Measurements from ENCODE around the gene SLC27A6. TPM values are rescaled to one million over a fixed set of nuclear protein-coding genes. Genes with fewer than 3 reads are reported as not detected.

The SLC27A6 gene
- total RNA-seq, 1 experiment from 2014 or later, result 7.9 TPM

DNA sequence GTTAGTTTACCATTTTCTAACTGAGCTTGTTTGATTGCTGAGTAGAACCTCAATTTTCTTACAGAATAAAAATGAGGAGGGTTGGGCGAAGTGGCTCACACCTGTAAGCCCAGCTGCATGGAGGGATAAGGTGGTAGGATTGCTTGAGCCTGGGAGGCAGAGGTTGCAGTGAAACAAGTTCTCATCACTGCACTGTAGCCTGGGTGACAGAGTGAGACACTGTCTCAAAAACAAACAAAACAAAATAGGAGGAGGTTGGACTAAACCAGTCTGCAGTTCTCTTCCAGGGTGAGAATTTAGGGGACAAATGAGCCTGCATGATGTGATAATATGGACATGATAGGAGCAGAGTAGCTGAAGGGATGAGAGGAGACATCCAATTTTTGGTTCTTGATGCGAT, 57.3 kb downstream of the SLC27A6 start:
- Histone ChIP-seq H3K36me3 (ENCODE audit: control insufficient read depth in 1 of 2, insufficient read depth in 2 of 2, low read length in 2 of 2) (no peaks in the 10 kb centered on the region), H3K4me3 (replicated peaks in 1 of 2; ENCODE audit: low read depth in 1 of 2, low read length in 2 of 2) (no peak overlapping the region), H3K27ac (ENCODE audit: low read depth, low read length) (no peak overlapping the region), H3K27me3 (ENCODE audit: insufficient read depth, low read length) (no peaks in the 10 kb centered on the region), H3K4me2 (ENCODE audit: low read length) (no peak overlapping the region), H3K9ac (ENCODE audit: low read length) (no peak overlapping the region), H2AFZ (ENCODE audit: low read depth, low read length, poor library complexity, severe bottlenecking) (no peak overlapping the region), H3K9me3 (ENCODE audit: control insufficient read depth in 1 of 2, insufficient read depth in 1 of 2, low read depth in 1 of 2, low read length in 2 of 2) (no peaks in the 10 kb centered on the region), H3K4me1 (ENCODE audit: control insufficient read depth in 1 of 2, insufficient read depth in 2 of 2, low read length in 2 of 2) (no peaks in the 10 kb centered on the region), H3K9me2 (ENCODE audit: insufficient read depth) (no peaks in the 10 kb centered on the region), H3K79me2 (ENCODE audit: insufficient read depth, low read length) (no peaks in the 10 kb centered on the region), H4K20me1 (ENCODE audit: insufficient read depth) (no peaks in the 10 kb centered on the region)
- no TSS peak for BruUV-seq (replicated peaks)
- RAD21 ChIA-PET (ENCODE audit: low non-redundant PET in 1 of 2, low total read pairs in 2 of 2, uncharacterized antibody in 2 of 2, unreplicated experiment in 2 of 2), result no interaction called here
- ATAC-seq (no peak), DNase-seq (ENCODE audit: low read depth, low spot score) (no peak)
- POLR2A ChIA-PET, result no interaction called here
- intact Hi-C loops (cut with micrococcal nuclease), result no loop called here
- TF ChIP-seq ZFX (IDR thresholded peaks at IDR 0.05) (no peak), SIN3A (IDR thresholded peaks at IDR 0.05; ENCODE audit: low read depth) (no peak), CEBPB (IDR thresholded peaks at IDR 0.05; ENCODE audit: low read depth) (no peak)
- CTCF ChIA-PET, result no interaction called here

DNA sequence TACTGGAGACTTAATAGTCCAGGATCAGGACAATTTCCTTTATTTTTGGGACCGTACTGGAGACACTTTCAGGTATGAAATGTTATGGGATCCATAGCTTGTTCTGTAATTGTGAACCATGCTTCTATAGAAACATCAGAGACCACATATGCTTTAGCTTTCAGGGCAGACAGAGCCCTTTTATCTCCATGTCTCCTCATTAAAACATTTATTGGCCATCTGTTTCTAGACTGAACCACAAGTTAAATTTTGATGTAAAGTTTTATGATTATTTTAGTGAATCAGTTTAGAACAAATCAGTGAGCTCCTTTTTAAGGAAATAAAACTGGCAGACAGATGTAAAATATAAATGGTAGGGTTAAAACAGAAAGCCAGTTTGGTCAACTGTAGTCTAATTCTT, 62.0 kb downstream of the SLC27A6 start:
- Histone ChIP-seq H3K4me2 (ENCODE audit: low read length) (no peak overlapping the region), H3K9me2 (ENCODE audit: insufficient read depth) (no peaks in the 10 kb centered on the region), H3K4me1 (ENCODE audit: control insufficient read depth in 1 of 2, insufficient read depth in 2 of 2, low read length in 2 of 2) (no peaks in the 10 kb centered on the region), H3K4me3 (replicated peaks in 1 of 2; ENCODE audit: low read depth in 1 of 2, low read length in 2 of 2) (no peak overlapping the region), H3K9ac (ENCODE audit: low read length) (no peak overlapping the region), H3K79me2 (ENCODE audit: insufficient read depth, low read length) (no peaks in the 10 kb centered on the region), H3K36me3 (ENCODE audit: control insufficient read depth in 1 of 2, insufficient read depth in 2 of 2, low read length in 2 of 2) (no peaks in the 10 kb centered on the region), H3K27me3 (ENCODE audit: insufficient read depth, low read length) (no peaks in the 10 kb centered on the region), H4K20me1 (ENCODE audit: insufficient read depth) (no peaks in the 10 kb centered on the region), H3K27ac (ENCODE audit: low read depth, low read length) (no peak overlapping the region), H2AFZ (ENCODE audit: low read depth, low read length, poor library complexity, severe bottlenecking) (no peak overlapping the region), H3K9me3 (ENCODE audit: control insufficient read depth in 1 of 2, insufficient read depth in 1 of 2, low read depth in 1 of 2, low read length in 2 of 2) (no peaks in the 10 kb centered on the region)
- ChIA-PET RAD21 (ENCODE audit: low non-redundant PET in 1 of 2, low total read pairs in 2 of 2, uncharacterized antibody in 2 of 2, unreplicated experiment in 2 of 2) (no interaction called here), CTCF (no interaction called here), POLR2A (no interaction called here)
- intact Hi-C loops (cut with micrococcal nuclease), result no loop called here
- TF ChIP-seq, protein P1, sequence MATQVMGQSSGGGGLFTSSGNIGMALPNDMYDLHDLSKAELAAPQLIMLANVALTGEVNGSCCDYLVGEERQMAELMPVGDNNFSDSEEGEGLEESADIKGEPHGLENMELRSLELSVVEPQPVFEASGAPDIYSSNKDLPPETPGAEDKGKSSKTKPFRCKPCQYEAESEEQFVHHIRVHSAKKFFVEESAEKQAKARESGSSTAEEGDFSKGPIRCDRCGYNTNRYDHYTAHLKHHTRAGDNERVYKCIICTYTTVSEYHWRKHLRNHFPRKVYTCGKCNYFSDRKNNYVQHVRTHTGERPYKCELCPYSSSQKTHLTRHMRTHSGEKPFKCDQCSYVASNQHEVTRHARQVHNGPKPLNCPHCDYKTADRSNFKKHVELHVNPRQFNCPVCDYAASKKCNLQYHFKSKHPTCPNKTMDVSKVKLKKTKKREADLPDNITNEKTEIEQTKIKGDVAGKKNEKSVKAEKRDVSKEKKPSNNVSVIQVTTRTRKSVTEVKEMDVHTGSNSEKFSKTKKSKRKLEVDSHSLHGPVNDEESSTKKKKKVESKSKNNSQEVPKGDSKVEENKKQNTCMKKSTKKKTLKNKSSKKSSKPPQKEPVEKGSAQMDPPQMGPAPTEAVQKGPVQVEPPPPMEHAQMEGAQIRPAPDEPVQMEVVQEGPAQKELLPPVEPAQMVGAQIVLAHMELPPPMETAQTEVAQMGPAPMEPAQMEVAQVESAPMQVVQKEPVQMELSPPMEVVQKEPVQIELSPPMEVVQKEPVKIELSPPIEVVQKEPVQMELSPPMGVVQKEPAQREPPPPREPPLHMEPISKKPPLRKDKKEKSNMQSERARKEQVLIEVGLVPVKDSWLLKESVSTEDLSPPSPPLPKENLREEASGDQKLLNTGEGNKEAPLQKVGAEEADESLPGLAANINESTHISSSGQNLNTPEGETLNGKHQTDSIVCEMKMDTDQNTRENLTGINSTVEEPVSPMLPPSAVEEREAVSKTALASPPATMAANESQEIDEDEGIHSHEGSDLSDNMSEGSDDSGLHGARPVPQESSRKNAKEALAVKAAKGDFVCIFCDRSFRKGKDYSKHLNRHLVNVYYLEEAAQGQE (IDR thresholded peaks at IDR 0.05; ENCODE audit: low read depth), result no peak
- TF ChIP-seq ZNF274 (IDR thresholded peaks at IDR 0.05; ENCODE audit: low read depth, low read length) (no peak), SP1 (IDR thresholded peaks at IDR 0.05; ENCODE audit: low read depth) (no peak), SRF (IDR thresholded peaks at IDR 0.05; ENCODE audit: low read depth) (no peak), EZH2phosphoT487 (IDR thresholded peaks at IDR 0.05; ENCODE audit: borderline replicate concordance) (no peak), CEBPB (IDR thresholded peaks at IDR 0.05; ENCODE audit: low read depth) (no peak), RAD21 (IDR thresholded peaks at IDR 0.05; ENCODE audit: low read depth) (no peak), TCF7L2 (IDR thresholded peaks at IDR 0.05; ENCODE audit: borderline replicate concordance, extremely low read depth, insufficient read depth, insufficient read length) (no peak), EGR1 (IDR thresholded peaks at IDR 0.05; ENCODE audit: low read depth) (no peak), ELF1 (IDR thresholded peaks at IDR 0.05; ENCODE audit: borderline replicate concordance, low read depth) (no peak)
- TF ChIP-seq, protein P2, sequence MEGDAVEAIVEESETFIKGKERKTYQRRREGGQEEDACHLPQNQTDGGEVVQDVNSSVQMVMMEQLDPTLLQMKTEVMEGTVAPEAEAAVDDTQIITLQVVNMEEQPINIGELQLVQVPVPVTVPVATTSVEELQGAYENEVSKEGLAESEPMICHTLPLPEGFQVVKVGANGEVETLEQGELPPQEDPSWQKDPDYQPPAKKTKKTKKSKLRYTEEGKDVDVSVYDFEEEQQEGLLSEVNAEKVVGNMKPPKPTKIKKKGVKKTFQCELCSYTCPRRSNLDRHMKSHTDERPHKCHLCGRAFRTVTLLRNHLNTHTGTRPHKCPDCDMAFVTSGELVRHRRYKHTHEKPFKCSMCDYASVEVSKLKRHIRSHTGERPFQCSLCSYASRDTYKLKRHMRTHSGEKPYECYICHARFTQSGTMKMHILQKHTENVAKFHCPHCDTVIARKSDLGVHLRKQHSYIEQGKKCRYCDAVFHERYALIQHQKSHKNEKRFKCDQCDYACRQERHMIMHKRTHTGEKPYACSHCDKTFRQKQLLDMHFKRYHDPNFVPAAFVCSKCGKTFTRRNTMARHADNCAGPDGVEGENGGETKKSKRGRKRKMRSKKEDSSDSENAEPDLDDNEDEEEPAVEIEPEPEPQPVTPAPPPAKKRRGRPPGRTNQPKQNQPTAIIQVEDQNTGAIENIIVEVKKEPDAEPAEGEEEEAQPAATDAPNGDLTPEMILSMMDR (IDR thresholded peaks at IDR 0.05 in 2 of 3, conservative IDR thresholded peaks at IDR 0.05 in 1 of 3; ENCODE audit: borderline replicate concordance in 1 of 3, insufficient read depth in 1 of 3, low read depth in 2 of 3, low read length in 2 of 3), result no peak
- TF ChIP-seq, protein P3, sequence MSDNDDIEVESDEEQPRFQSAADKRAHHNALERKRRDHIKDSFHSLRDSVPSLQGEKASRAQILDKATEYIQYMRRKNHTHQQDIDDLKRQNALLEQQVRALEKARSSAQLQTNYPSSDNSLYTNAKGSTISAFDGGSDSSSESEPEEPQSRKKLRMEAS (IDR thresholded peaks at IDR 0.05), result no peak
- ATAC-seq, result no peak
- BruUV-seq (replicated peaks), result no TSS peak
- DNase-seq (ENCODE audit: low read depth, low spot score), result no peak
